ENCODE data around the gene BARHL1.

GRCh38 chr9:132610661-132611060 lies 28.3 kb downstream of the BARHL1 start:
- no peak for TF ChIP-seq FOXA1 (IDR thresholded peaks at IDR 0.05)
- TF ChIP-seq SP1 (IDR thresholded peaks at IDR 0.05), result no peak
- no peak for TF ChIP-seq CTBP1 (IDR thresholded peaks at IDR 0.05; ENCODE audit: borderline replicate concordance)
- TF ChIP-seq ELF4 (IDR thresholded peaks at IDR 0.05), result no peak
- no peak for TF ChIP-seq SUZ12 (IDR thresholded peaks at IDR 0.05)
- no peak for TF ChIP-seq BHLHE40 (IDR thresholded peaks at IDR 0.05; ENCODE audit: borderline replicate concordance)
- TF ChIP-seq FOXM1 (IDR thresholded peaks at IDR 0.05; ENCODE audit: borderline replicate concordance), result no peak
- no peak for TF ChIP-seq TARDBP (IDR thresholded peaks at IDR 0.05)
- TF ChIP-seq ZNF384 (IDR thresholded peaks at IDR 0.05), result no peak
- TF ChIP-seq ARNT (IDR thresholded peaks at IDR 0.05), result no peak
- no peak for TF ChIP-seq L3MBTL2 (conservative IDR thresholded peaks at IDR 0.05)
- TF ChIP-seq HDGF (IDR thresholded peaks at IDR 0.05; ENCODE audit: borderline replicate concordance), result no peak
